ENCODE data around the gene SAMD8. TPM values are rescaled to one million over a fixed set of nuclear protein-coding genes. Genes with fewer than 3 reads are reported as not detected.

SAMD8 gene
- total and polyA plus RNA-seq, 10 of the 15 experiments (the other 5 are each of a cell fraction or from before 2014, with no cell fraction given) = 2.8 to 26.0 (median 9.3) TPM

GRCh38 chr10:75108684-75109458, 2.6 kb upstream of the SAMD8 start:
- ChIA-PET POLR2A (interaction anchor here (0.6 kb wide), 1 partner anchor 1498 kb away, joined by 3 read pairs; no protein-coding TSS in a partner anchor), SMC1A (ENCODE audit: uncharacterized antibody, unreplicated experiment) (interaction anchor here (0.7 to 1.5 kb wide), 4 partner anchors 127 to 961 kb away, joined by 3 to 6 read pairs (median 4); partner anchors contain the start of gene COMTD1), CTCF (interaction anchor here (1.2 to 3.2 kb wide), 5 partner anchors 8 to 996 kb away, joined by 4 to 13 read pairs (median 5); partner anchors contain the start of gene COMTD1), RAD21 (ENCODE audit: unreplicated experiment) (interaction anchor here (0.6 kb wide), 1 partner anchor 371 kb away, joined by 5 read pairs; no protein-coding TSS in a partner anchor)
- DNase-seq (ENCODE audit: low read depth, low spot score) (no peak), ATAC-seq (no peak), FAIRE-seq (no peak)
- Histone ChIP-seq H3K4me1 (ENCODE audit: control insufficient read depth, insufficient read depth, low read length) (peaks cover 19% of the 10 kb centered on the region), H3K79me2 (ENCODE audit: control insufficient read depth, insufficient read depth, low read length) (peaks cover 24% of the 10 kb centered on the region), H2AFZ (ENCODE audit: control insufficient read depth, low read depth, low read length) (no peak overlapping the region), H3K9ac (ENCODE audit: control insufficient read depth, insufficient read depth, low read length) (no peak overlapping the region), H3K4me2 (ENCODE audit: control insufficient read depth, insufficient read depth) (no peak overlapping the region), H3K9me3 (replicated peaks; ENCODE audit: control insufficient read depth, insufficient read depth, low read length) (no peaks in the 10 kb centered on the region), H3K4me3 (no peak overlapping the region), H4K20me1 (ENCODE audit: control insufficient read depth, insufficient read depth) (no peaks in the 10 kb centered on the region), H3K36me3 (ENCODE audit: control insufficient read depth in 2 of 2, insufficient read depth in 2 of 2, low read length in 1 of 2) (peaks cover 0 to 5% of the 10 kb centered on the region in 2 experiments; a peak in 1 of 4 replicates), H3K27ac (ENCODE audit: control insufficient read depth, insufficient read depth) (no peak overlapping the region), H3K27me3 (replicated peaks in 1 of 2; ENCODE audit: control insufficient read depth in 2 of 2, insufficient read depth in 2 of 2, low read length in 1 of 2) (no peaks in the 10 kb centered on the region)
- no TSS peak for BruUV-seq (replicated peaks)
- intact Hi-C loops (cut with micrococcal nuclease; ENCODE audit: unreplicated experiment) (loop anchor here (10.0 kb wide), 2 partner anchors 524 to 684 kb away; no protein-coding TSS in a partner anchor), in situ Hi-C loops (cut with MboI) (no loop called here)
- no peak for TF ChIP-seq SREBF2 (IDR thresholded peaks at IDR 0.05; ENCODE audit: low read length)
- TF ChIP-seq KLF5 (IDR thresholded peaks at IDR 0.05; ENCODE audit: partially characterized antibody) = no peak
- TF ChIP-seq RAD21 (IDR thresholded peaks at IDR 0.05; ENCODE audit: insufficient read depth, low read depth, low read length) = peak; percentile 9; the same call in 1 of the 2 replicates
- peak; percentile 21 to 55 (median 53) for TF ChIP-seq CTCF (IDR thresholded peaks at IDR 0.05 in 2 of 3, conservative IDR thresholded peaks at IDR 0.05 in 1 of 3; ENCODE audit: control insufficient read depth in 2 of 3, extremely low read depth in 1 of 3, insufficient read depth in 1 of 3, low read depth in 3 of 3, low read length in 3 of 3)
- TF ChIP-seq RELA (IDR thresholded peaks at IDR 0.05; ENCODE audit: borderline replicate concordance, partially characterized antibody) = no peak
- TF ChIP-seq, protein P1, sequence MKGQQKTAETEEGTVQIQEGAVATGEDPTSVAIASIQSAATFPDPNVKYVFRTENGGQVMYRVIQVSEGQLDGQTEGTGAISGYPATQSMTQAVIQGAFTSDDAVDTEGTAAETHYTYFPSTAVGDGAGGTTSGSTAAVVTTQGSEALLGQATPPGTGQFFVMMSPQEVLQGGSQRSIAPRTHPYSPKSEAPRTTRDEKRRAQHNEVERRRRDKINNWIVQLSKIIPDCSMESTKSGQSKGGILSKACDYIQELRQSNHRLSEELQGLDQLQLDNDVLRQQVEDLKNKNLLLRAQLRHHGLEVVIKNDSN (IDR thresholded peaks at IDR 0.05; ENCODE audit: borderline replicate concordance, extremely low read length, insufficient read depth, low read depth, low read length) = no peak
- 70% methylated on average over 10 of the region's 10 CpGs for WGBS (ENCODE audit: insufficient coverage, insufficient replicate concordance, low lambda C conversion rate, missing lambda C conversion rate)

Measured in GM12878 (cell line).